GM12873 (cell line): Measurements from ENCODE around the gene MYO1D.

Source experiments
- TF ChIP-seq, protein P1 (sequence below): IDR thresholded peaks from 2 replicates; pipeline ENCODE4 v1.5.1; 2012; ENCODE audit warnings: low read depth, mild to moderate bottlenecking, moderate library complexity, low read length, control low read depth; ENCODE audit not compliant: insufficient read depth; ENCODE audit errors: missing control alignments

The MYO1D gene

DNA sequence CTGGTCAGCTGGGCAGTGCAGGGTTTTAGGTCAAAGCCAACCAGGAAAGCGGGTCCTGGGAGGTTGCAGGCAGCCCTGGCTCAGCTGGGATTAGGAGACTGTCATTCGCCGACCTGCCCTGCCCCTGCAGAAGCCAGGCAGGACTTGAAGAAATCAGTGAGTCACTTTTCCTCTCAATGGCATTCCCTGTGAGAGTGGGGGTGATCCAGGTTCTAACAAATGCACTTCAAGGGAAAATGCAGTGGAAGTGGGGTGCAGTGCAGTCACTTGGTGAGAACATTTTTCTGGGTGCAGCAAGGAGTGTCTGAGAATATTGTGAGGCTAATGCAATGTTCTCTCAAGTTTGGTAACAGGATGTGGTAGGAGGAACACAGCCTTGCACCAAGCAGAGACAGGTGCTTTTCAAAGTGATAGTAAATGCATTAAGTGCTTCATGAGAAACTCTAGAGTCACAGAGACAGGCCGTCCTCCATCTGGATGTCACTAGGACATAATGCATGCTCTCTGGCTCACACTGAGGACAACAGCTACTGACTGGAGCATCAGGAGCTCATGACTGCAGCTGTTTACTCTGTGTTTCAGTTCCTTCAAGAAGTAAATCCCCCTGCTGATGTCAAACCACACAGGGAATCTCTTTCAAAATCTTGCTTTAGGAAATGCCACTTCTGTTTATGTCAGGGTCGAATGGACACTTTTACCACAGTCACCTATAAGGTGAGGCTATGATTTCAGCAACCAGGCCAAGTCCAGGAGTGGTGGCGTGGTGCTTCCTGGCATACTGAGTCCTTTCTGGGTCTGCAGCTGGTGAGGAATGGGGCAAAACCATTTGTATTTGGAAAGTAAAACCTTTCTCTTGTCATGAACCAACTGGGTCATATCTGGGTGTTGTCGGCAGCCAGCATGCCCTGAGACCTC lies 373.4 kb downstream of the MYO1D start:
- TF ChIP-seq, protein P1, sequence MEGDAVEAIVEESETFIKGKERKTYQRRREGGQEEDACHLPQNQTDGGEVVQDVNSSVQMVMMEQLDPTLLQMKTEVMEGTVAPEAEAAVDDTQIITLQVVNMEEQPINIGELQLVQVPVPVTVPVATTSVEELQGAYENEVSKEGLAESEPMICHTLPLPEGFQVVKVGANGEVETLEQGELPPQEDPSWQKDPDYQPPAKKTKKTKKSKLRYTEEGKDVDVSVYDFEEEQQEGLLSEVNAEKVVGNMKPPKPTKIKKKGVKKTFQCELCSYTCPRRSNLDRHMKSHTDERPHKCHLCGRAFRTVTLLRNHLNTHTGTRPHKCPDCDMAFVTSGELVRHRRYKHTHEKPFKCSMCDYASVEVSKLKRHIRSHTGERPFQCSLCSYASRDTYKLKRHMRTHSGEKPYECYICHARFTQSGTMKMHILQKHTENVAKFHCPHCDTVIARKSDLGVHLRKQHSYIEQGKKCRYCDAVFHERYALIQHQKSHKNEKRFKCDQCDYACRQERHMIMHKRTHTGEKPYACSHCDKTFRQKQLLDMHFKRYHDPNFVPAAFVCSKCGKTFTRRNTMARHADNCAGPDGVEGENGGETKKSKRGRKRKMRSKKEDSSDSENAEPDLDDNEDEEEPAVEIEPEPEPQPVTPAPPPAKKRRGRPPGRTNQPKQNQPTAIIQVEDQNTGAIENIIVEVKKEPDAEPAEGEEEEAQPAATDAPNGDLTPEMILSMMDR: no peak

DNA sequence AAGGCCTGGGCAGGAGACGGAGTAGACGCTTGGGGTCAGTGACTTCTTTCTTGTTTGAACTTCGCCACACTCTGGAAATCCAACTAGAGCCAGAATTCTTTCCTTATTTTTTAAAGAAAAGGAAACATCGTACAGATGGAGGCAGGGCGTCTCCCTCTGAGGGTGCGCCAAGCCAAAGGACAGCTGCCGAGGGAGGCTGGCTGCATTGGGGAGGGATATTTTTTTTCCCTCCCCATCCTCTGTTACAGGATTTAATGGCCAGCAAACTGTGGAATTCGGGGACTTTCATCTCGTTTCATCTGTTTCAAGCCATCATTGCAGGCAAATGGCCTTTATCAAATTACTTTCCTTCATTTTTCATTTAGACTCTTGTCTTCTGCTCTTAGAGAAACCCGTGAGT lies 374.2 kb downstream of the MYO1D start:
- TF ChIP-seq, protein P1: no peak

GRCh38 chr17:32502013-32502412 lies 374.9 kb downstream of the MYO1D start:
- TF ChIP-seq, protein P1: no peak

GRCh38 chr17:32498391-32498790 lies 378.5 kb downstream of the MYO1D start:
- TF ChIP-seq, protein P1: no peak

DNA sequence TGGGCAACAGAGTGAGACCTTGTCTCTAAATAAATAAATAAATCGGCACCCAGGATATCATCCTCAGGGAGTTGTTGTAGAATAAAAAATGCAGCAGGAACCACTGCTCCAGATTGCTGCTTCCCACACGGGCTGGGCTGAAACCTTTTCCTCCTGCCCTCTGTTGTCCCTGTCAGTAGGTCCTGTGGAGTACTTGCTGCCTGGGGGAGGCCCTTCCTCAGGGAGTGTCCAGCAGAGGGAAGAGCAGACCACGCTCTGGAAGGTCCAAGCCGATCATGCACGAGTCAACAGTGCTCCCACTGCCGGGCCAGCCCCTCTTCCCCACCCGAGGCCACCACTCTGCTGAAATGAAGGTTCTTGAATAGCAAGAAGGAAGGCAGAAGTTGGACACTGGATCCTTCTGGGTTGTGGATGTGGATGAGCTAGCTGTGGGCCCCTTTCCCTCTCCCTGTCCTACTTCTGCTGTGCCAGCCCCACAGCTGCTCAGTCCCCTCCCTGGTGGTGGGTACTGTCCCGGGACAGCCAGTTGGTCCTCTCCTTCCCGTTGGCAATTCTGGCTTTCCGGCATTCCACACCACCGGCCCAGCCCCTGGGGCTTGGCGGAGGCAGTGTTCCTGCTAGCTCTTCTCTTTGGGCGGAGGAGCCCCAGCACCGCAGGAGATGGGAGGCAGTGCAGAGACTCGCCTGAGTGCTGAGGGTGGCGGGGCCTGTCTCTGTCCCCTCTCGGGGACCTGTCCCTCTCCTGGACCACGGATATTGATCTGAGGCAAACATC lies 379.3 kb downstream of the MYO1D start:
- TF ChIP-seq, protein P1: no peak

DNA sequence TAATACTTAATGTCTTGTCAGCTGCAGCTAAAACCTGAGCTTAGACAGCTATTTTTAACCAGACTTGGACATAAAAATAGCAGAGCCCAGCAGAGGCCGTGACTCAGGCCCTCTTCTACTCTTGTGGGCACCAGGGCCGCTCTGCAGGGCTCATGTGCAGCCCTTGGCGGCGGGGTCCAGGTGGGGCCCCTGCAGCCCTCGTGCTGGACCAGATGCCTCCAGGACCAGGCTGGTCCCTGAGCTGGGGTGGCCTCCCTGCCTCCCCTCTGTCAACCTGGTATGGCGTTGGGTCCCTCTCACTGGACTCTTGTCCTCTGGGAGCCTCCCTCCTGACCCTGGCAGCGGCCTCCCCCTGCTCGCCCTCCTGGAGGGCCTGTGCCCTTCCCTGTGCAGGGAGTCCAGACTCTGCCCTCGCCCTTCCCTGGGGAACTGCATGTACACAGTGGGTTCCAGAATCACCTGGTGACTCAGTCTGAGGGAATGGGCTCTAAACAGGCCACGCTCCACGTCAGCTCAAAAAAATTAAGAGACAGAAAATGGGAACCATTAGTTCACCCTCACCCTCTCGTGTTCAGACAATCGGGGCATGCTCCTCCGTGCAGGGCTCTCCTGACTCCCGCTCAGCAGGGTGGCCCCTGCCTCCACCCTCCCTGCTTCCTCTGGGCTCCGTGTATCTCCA lies 380.4 kb downstream of the MYO1D start:
- TF ChIP-seq, protein P1: no peak
